ENCODE results near the gene DOCK10. TPM values are rescaled to one million over a fixed set of nuclear protein-coding genes. Genes with fewer than 3 reads are reported as not detected.

Gene DOCK10
- polyA plus RNA-seq, 1 donor (not counting 4 experiments of a cell fraction or from before 2014, with no cell fraction given): 2.5 TPM

DNA sequence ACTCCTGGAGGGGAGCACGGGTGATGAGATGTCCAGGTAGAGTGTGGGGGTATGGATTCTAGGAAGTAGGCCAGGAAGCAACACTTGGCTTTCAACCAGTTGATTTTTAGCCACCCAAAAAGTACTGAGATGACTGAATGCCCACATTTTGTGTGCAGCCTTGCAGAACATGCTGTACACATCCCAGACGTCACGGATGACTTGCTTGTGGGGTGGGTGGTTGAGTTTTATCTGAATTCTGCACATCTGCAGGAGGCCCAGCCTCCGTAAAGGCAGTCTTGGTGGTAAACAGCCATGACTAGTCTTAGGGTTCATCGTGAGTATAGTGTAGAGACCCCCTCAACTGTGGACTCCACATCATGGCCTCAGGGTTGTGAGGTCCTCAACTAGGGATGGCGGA lies 272.8 kb downstream of the DOCK10 start:
- FAIRE-seq: no peak
- Histone ChIP-seq H3K79me2 (ENCODE audit: control insufficient read depth, insufficient read depth, low read length) (no peaks in the 10 kb centered on the region), H3K36me3 (ENCODE audit: control insufficient read depth in 2 of 2, extremely low read depth in 1 of 2, insufficient read depth in 2 of 2, low read length in 2 of 2) (no peaks in the 10 kb centered on the region)

DNA sequence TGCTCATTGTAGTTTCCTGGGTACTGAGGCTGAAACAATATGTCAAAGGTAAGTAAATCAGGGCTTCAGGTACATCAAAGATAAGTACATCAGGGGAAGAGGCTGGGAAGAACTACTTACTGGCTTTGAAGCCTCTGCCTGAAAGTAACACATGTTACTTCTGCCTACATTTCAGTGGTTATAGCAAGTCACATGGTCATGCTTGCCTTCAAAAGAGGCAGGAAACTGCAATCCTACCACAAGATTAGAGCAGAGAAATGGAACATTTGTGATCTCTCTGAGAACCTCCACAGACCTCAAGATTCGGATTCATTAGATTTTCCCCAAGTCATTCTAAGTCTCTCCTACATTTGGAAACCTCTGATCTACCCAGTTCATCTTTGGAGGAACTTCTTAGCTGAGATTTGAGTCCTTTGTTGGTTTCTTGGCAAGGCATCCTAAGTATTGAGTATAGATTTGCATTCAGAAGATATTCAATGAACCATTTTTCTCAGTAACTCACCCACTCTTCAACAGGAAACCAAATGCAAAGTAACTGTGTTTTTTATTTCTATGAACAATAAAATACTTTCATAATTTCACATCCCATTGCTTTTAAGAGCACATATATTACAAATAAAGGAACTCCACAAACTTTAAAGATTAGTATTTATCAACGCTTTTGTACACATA lies 277.6 kb downstream of the DOCK10 start:
- H3K9me1 ChIP-seq (ENCODE audit: control insufficient read depth, extremely low read depth, insufficient read depth, low read length): no peaks in the 10 kb centered on the region
- H3K9me3 ChIP-seq (ENCODE audit: control insufficient read depth, low read depth, low read length): no peaks in the 10 kb centered on the region
- H3K79me2 ChIP-seq (ENCODE audit: control insufficient read depth, insufficient read depth, low read length): no peaks in the 10 kb centered on the region
- no peak overlapping the region for H2AFZ ChIP-seq (ENCODE audit: control insufficient read depth, low read length)
- FAIRE-seq (no peak), DNase-seq (ENCODE audit: low read depth, low spot score) (no peak)
- no peak overlapping the region for H3K27ac ChIP-seq (ENCODE audit: control insufficient read depth, insufficient read depth, low read length)
- no peak overlapping the region for H3K9ac ChIP-seq (ENCODE audit: control insufficient read depth, extremely low read depth, insufficient read depth, low read length)
- H3K4me1 ChIP-seq (ENCODE audit: control insufficient read depth, extremely low read depth, insufficient read depth, low read length): no peaks in the 10 kb centered on the region
- no peak overlapping the region for H3K4me3 ChIP-seq (ENCODE audit: control insufficient read depth in 2 of 3, extremely low read depth in 1 of 3, insufficient read depth in 2 of 3, low read depth in 1 of 3, low read length in 3 of 3)
- no peaks in the 10 kb centered on the region for H4K20me1 ChIP-seq (ENCODE audit: control insufficient read depth, extremely low read depth, insufficient read depth, low read length)
- no peak overlapping the region for H3K4me2 ChIP-seq (ENCODE audit: control insufficient read depth, extremely low read depth, insufficient read depth, low read depth, low read length)
- dilution Hi-C loops (cut with MboI; ENCODE audit: extremely low pct_ligation_motif_present, low sequenced_read_pairs): no loop called here
- no peaks in the 10 kb centered on the region for H3K36me3 ChIP-seq (ENCODE audit: control insufficient read depth in 2 of 2, extremely low read depth in 1 of 2, insufficient read depth in 2 of 2, low read length in 2 of 2)
- no peak for TF ChIP-seq EZH2 (IDR thresholded peaks at IDR 0.05; ENCODE audit: low read length)
- TF ChIP-seq, protein P1, sequence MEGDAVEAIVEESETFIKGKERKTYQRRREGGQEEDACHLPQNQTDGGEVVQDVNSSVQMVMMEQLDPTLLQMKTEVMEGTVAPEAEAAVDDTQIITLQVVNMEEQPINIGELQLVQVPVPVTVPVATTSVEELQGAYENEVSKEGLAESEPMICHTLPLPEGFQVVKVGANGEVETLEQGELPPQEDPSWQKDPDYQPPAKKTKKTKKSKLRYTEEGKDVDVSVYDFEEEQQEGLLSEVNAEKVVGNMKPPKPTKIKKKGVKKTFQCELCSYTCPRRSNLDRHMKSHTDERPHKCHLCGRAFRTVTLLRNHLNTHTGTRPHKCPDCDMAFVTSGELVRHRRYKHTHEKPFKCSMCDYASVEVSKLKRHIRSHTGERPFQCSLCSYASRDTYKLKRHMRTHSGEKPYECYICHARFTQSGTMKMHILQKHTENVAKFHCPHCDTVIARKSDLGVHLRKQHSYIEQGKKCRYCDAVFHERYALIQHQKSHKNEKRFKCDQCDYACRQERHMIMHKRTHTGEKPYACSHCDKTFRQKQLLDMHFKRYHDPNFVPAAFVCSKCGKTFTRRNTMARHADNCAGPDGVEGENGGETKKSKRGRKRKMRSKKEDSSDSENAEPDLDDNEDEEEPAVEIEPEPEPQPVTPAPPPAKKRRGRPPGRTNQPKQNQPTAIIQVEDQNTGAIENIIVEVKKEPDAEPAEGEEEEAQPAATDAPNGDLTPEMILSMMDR (optimal IDR thresholded peaks at IDR 0.05 in 1 of 3, IDR thresholded peaks at IDR 0.05 in 1 of 3, conservative IDR thresholded peaks at IDR 0.05 in 1 of 3; ENCODE audit: extremely low read depth in 1 of 3, insufficient read depth in 2 of 3, low read length in 3 of 3): no peak
- H3K27me3 ChIP-seq (ENCODE audit: control insufficient read depth, extremely low read depth, insufficient read depth, low read length): no peaks in the 10 kb centered on the region

More for the DNA sequence above, 272.8 kb downstream of the DOCK10 start:
- Histone ChIP-seq H3K9me3 (ENCODE audit: control insufficient read depth, low read depth, low read length) (no peaks in the 10 kb centered on the region), H3K4me3 (ENCODE audit: control insufficient read depth in 2 of 3, extremely low read depth in 1 of 3, insufficient read depth in 2 of 3, low read depth in 1 of 3, low read length in 3 of 3) (no peak overlapping the region), H2AFZ (ENCODE audit: control insufficient read depth, low read length) (no peak overlapping the region), H3K27ac (ENCODE audit: control insufficient read depth, insufficient read depth, low read length) (no peak overlapping the region), H3K9ac (ENCODE audit: control insufficient read depth, extremely low read depth, insufficient read depth, low read length) (no peak overlapping the region), H4K20me1 (ENCODE audit: control insufficient read depth, extremely low read depth, insufficient read depth, low read length) (no peaks in the 10 kb centered on the region), H3K27me3 (ENCODE audit: control insufficient read depth, extremely low read depth, insufficient read depth, low read length) (no peaks in the 10 kb centered on the region), H3K9me1 (ENCODE audit: control insufficient read depth, extremely low read depth, insufficient read depth, low read length) (no peaks in the 10 kb centered on the region), H3K4me1 (ENCODE audit: control insufficient read depth, extremely low read depth, insufficient read depth, low read length) (no peaks in the 10 kb centered on the region), H3K4me2 (ENCODE audit: control insufficient read depth, extremely low read depth, insufficient read depth, low read depth, low read length) (no peak overlapping the region)
- dilution Hi-C loops (cut with MboI; ENCODE audit: extremely low pct_ligation_motif_present, low sequenced_read_pairs): no loop called here
- TF ChIP-seq, protein P1 (optimal IDR thresholded peaks at IDR 0.05 in 1 of 3, IDR thresholded peaks at IDR 0.05 in 1 of 3, conservative IDR thresholded peaks at IDR 0.05 in 1 of 3; ENCODE audit: extremely low read depth in 1 of 3, insufficient read depth in 2 of 3, low read length in 3 of 3): no peak
- TF ChIP-seq EZH2 (IDR thresholded peaks at IDR 0.05; ENCODE audit: low read length): no peak
- DNase-seq (ENCODE audit: low read depth, low spot score): no peak
